Esophagus squamous epithelium (tissue), 5 donors: Measurements from ENCODE around the gene ELMO1. TPM values are rescaled to one million over a fixed set of nuclear protein-coding genes. Genes with fewer than 3 reads are reported as not detected.

Experiments
- DNase-seq: peaks from one replicate; lab custom pipeline; 2025; lab: John Stamatoyannopoulos, UW
- H3K27ac ChIP-seq, 4 donors: fragments of 200-600 bp; sonication (generic); one replicate each; pipeline ENCODE4 v1.5.1; 2016 to 2019; ENCODE audit warnings: mild to moderate bottlenecking in 1 of 4
- H3K27me3 ChIP-seq, 4 donors: fragments of 200-600 bp; sonication (generic); 1 replicate in 3 of 4; 2 replicates in 1 of 4; pipeline versions ENCODE4 v1.5.1 to v1.6.0; 2017 to 2021; ENCODE audit warnings: antibody characterized with exemption in 1 of 4
- H3K36me3 ChIP-seq, 3 donors: fragments of 200-600 bp; sonication (generic); one replicate each; pipeline ENCODE4 v1.5.1; 2016 to 2019
- H3K4me1 ChIP-seq, 3 donors: fragments of 200-600 bp; sonication (generic); one replicate each; pipeline ENCODE4 v1.5.1; 2017 to 2019
- H3K4me3 ChIP-seq, 4 donors: fragments of 200-600 bp; sonication (generic); 1 replicate in 3 of 4; 2 replicates in 1 of 4; pipeline ENCODE4 v1.5.1; 2016 to 2019; ENCODE audit warnings: mild to moderate bottlenecking in 2 of 4, moderate library complexity in 1 of 4
- H3K9me3 ChIP-seq, 3 donors: fragments of 200-600 bp; sonication (generic); one replicate each; pipeline ENCODE4 v1.5.1; 2016 to 2019
- CTCF ChIP-seq, 6 experiments: fragments of 450-650 bp in 4 of 6; fragments of 200-600 bp in 2 of 6; sonication (generic) in 2 of 6; IDR thresholded peaks; one replicate each; pipeline ENCODE4 v1.5.1; 2016 to 2019; ENCODE audit warnings: antibody characterized with exemption in 6 of 6, mild to moderate bottlenecking in 4 of 6, moderate library complexity in 4 of 6
- POLR2A ChIP-seq, 4 donors: fragments of 450-650 bp; IDR thresholded peaks; one replicate each; pipeline ENCODE4 v1.6.1; 2017; ENCODE audit warnings: antibody characterized with exemption in 4 of 4, mild to moderate bottlenecking in 4 of 4, moderate library complexity in 3 of 4
- WGBS, 2 donors: methylation state at CpG; one replicate each; pipeline ENCODE4 v1.1.5; 2018; 5-methylcytosine and 5-hydroxymethylcytosine counted together
- intact Hi-C: fragments of 100-400 bp; cut with DNase I; formaldehyde crosslinking; loops from one replicate; pipeline ENCODE4 v1.15.0; 2022
- total RNA-seq, 4 donors: library from RNA; depleted of rRNA; stranded (reverse); fragments of >200 nt; gene quantifications; one replicate each; pipeline ENCODE4 v1.1.0, GENCODE V29; 2016
- donor health status: DM: yes; HTN: yes; CAD: no.

Gene ELMO1
- total RNA-seq, 4 donors from 2014 or later, result 0.68 to 36.6 (median 11.8) TPM

GRCh38 chr7:36956814-36957213, 491.9 kb downstream of the ELMO1 start:
- H3K4me1 ChIP-seq, result no peaks in the 10 kb centered on the region
- no peak overlapping the region for H3K4me3 ChIP-seq
- intact Hi-C loops, result no loop called here
- 89 to 92% methylated on average over 6 of the region's 6 CpGs for WGBS, 2 donors
- no peak for DNase-seq
- no peak overlapping the region for H3K27ac ChIP-seq
- no peaks in the 10 kb centered on the region for H3K27me3 ChIP-seq
- no peaks in the 10 kb centered on the region for H3K9me3 ChIP-seq
- TF ChIP-seq POLR2A (IDR thresholded peaks at IDR 0.05), result no peak
- no peak for TF ChIP-seq CTCF (IDR thresholded peaks at IDR 0.05)
- no peaks in the 10 kb centered on the region for H3K36me3 ChIP-seq

- no peak for TF ChIP-seq CTCF (IDR thresholded peaks at IDR 0.05)
- no peak for TF ChIP-seq POLR2A (IDR thresholded peaks at IDR 0.05)
- Histone ChIP-seq H3K4me1 (peaks cover 0 to 1% (median 0%) of the 10 kb centered on the region in 3 donors), H3K27ac (no peak overlapping the region), H3K4me3 (no peak overlapping the region), H3K36me3 (no peaks in the 10 kb centered on the region), H3K9me3 (no peaks in the 10 kb centered on the region), H3K27me3 (no peaks in the 10 kb centered on the region)
- intact Hi-C loops, result no loop called here
- DNase-seq, result no peak
- 80 to 85% methylated on average over 3 of the region's 3 CpGs for WGBS, 2 donors
These were observed 493.1 kb downstream of the ELMO1 start for GRCh38 chr7:36955456-36956129.

GRCh38 chr7:36951257-36951697, 497.4 kb downstream of the ELMO1 start:
- no peak for DNase-seq
- TF ChIP-seq CTCF (IDR thresholded peaks at IDR 0.05), result no peak
- TF ChIP-seq POLR2A (IDR thresholded peaks at IDR 0.05), result no peak
- intact Hi-C loops, result no loop called here
- Histone ChIP-seq H3K9me3 (no peaks in the 10 kb centered on the region), H3K36me3 (no peaks in the 10 kb centered on the region), H3K27ac (no peak overlapping the region), H3K4me1 (peaks cover 5 to 17% (median 8%) of the 10 kb centered on the region in 3 donors), H3K27me3 (no peaks in the 10 kb centered on the region), H3K4me3 (no peak overlapping the region)
- WGBS, 2 donors, result 85 to 91% methylated on average over 3 of the region's 3 CpGs

- Histone ChIP-seq H3K4me3 (no peak overlapping the region), H3K27ac (no peak overlapping the region), H3K36me3 (no peaks in the 10 kb centered on the region), H3K4me1 (peaks cover 5 to 25% (median 8%) of the 10 kb centered on the region in 3 donors), H3K9me3 (no peaks in the 10 kb centered on the region), H3K27me3 (no peaks in the 10 kb centered on the region)
- 60 to 64% methylated on average over 8 of the region's 8 CpGs for WGBS, 2 donors
- intact Hi-C loops, result no loop called here
- no peak for DNase-seq
- no peak for TF ChIP-seq POLR2A (IDR thresholded peaks at IDR 0.05)
- TF ChIP-seq CTCF (IDR thresholded peaks at IDR 0.05), result no peak
These were observed 498.7 kb downstream of the ELMO1 start for GRCh38 chr7:36949711-36950600.

- no peak overlapping the region for H3K4me3 ChIP-seq
- H3K4me1 ChIP-seq, result peaks cover 5 to 29% (median 8%) of the 10 kb centered on the region in 3 donors
- TF ChIP-seq POLR2A (IDR thresholded peaks at IDR 0.05), result no peak
- no peak for TF ChIP-seq CTCF (IDR thresholded peaks at IDR 0.05)
- intact Hi-C loops, result no loop called here
- no peaks in the 10 kb centered on the region for H3K36me3 ChIP-seq
- WGBS, 2 donors, result 73 to 74% methylated on average over 2 of the region's 2 CpGs
- no peak for DNase-seq
- peaks cover 0 to 16% (median 0%) of the 10 kb centered on the region in 3 donors for H3K9me3 ChIP-seq
- no peak overlapping the region for H3K27ac ChIP-seq
- H3K27me3 ChIP-seq, result no peaks in the 10 kb centered on the region
These were observed 502.3 kb downstream of the ELMO1 start for GRCh38 chr7:36946401-36946739.
